IMR-90 (cell line): ENCODE measurements around the gene PPFIBP2. TPM values are rescaled to one million over a fixed set of nuclear protein-coding genes. Genes with fewer than 3 reads are reported as not detected.

Source experiments
- ATAC-seq: fragments of 200-7000 bp; cut with Tn5 transposase; 2 replicates; pipeline ENCODE4 v1.9.1; 2020; ENCODE audit warnings: low read depth, mild to moderate bottlenecking, moderate library complexity
- BruUV-seq: library from RNA; stranded (reverse); fragments of 400-500 nt; replicated peaks from 2 replicates; lab custom pipeline; 2021; lab: Mats Ljungman, UMichigan
- CTCF ChIA-PET: fragments of 300-600 bp; formaldehyde crosslinking; extraction: SDS; loops from one replicate; lab custom pipeline; 2021; ENCODE audit warnings: antibody characterized with exemption; lab: Yijun Ruan, JAX
- POLR2A ChIA-PET: fragments of 300-600 bp; sonication (Branson Sonifier 250); formaldehyde crosslinking; loops from one replicate; lab custom pipeline; 2022; ENCODE audit warnings: antibody characterized with exemption; ENCODE audit not compliant: unreplicated experiment; lab: Charles Lee
- DNase-seq: peaks from one replicate; pipeline ENCODE4 v3.0.0; 2013
- H2AFZ ChIP-seq: replicated peaks from 2 replicates; pipeline ENCODE3; 2013; ENCODE audit warnings: low read length, mild to moderate bottlenecking; ENCODE audit not compliant: poor library complexity
- H2AK5ac ChIP-seq: 2 replicates; pipeline ENCODE4 v1.6.1; 2013; ENCODE audit warnings: low read depth, low read length, inconsistent platforms
- H2AK9ac ChIP-seq: replicated peaks from 2 replicates; pipeline ENCODE3; 2013; ENCODE audit warnings: mild to moderate bottlenecking, low read depth, low read length, moderate library complexity; ENCODE audit not compliant: poor library complexity
- H2BK120ac ChIP-seq: 2 replicates; pipeline ENCODE4 v1.6.1; 2013; ENCODE audit warnings: low read depth, low read length, inconsistent platforms
- H2BK15ac ChIP-seq: 3 replicates; pipeline ENCODE4 v1.6.1; 2013; ENCODE audit warnings: low read depth, low read length, inconsistent platforms
- H2BK20ac ChIP-seq: 2 replicates; pipeline ENCODE4 v1.6.1; 2013; ENCODE audit warnings: low read depth, mild to moderate bottlenecking, inconsistent platforms, low read length, moderate library complexity
- H2BK5ac ChIP-seq: 2 replicates; pipeline ENCODE4 v1.6.1; 2013; ENCODE audit warnings: mild to moderate bottlenecking, low read depth, low read length, inconsistent platforms; ENCODE audit not compliant: poor library complexity, severe bottlenecking
- H3K14ac ChIP-seq: replicated peaks from 2 replicates; pipeline ENCODE4 v1.6.1; 2013; ENCODE audit warnings: low read depth, low read length, inconsistent platforms
- H3K18ac ChIP-seq: 2 replicates; pipeline ENCODE4 v1.6.1; 2013; ENCODE audit warnings: low read depth, low read length, control low read depth
- H3K23ac ChIP-seq: 2 replicates; pipeline ENCODE4 v1.6.1; 2013; ENCODE audit warnings: low read depth, low read length, inconsistent platforms
- H3K27ac ChIP-seq: 2 replicates; pipeline ENCODE4 v1.5.1; 2013; ENCODE audit warnings: mild to moderate bottlenecking, control low read depth, low read length; ENCODE audit not compliant: insufficient read depth
- H3K27me3 ChIP-seq: 2 replicates; pipeline ENCODE4 v1.6.1; 2013; ENCODE audit warnings: low read length; ENCODE audit not compliant: control insufficient read depth, insufficient read depth
- H3K36me3 ChIP-seq: 2 replicates; pipeline ENCODE4 v1.6.1; 2013; ENCODE audit warnings: low read length, mixed read lengths; ENCODE audit not compliant: control insufficient read depth, insufficient read depth
- H3K4ac ChIP-seq: 2 replicates; pipeline ENCODE4 v1.6.1; 2013; ENCODE audit warnings: low read depth, low read length, inconsistent platforms
- H3K4me1 ChIP-seq: 2 replicates; pipeline ENCODE4 v1.6.1; 2013; ENCODE audit warnings: low read length, mixed read lengths; ENCODE audit not compliant: control insufficient read depth, insufficient read depth
- H3K4me2 ChIP-seq: 2 replicates; pipeline ENCODE4 v1.6.1; 2013; ENCODE audit warnings: low read depth, mild to moderate bottlenecking, control low read depth, low read length, moderate library complexity
- H3K4me3 ChIP-seq: 2 replicates; pipeline ENCODE4 v1.5.1; 2013; ENCODE audit warnings: low read depth, mild to moderate bottlenecking, control low read depth, low read length, moderate library complexity; ENCODE audit not compliant: insufficient read depth
- H3K56ac ChIP-seq: 2 replicates; pipeline ENCODE4 v1.6.1; 2013; ENCODE audit warnings: low read length, inconsistent platforms; ENCODE audit not compliant: insufficient read depth; ENCODE audit errors: extremely low read depth
- H3K79me1 ChIP-seq, 2 experiments: 2 replicates each; pipeline ENCODE4 v1.6.1; 2013; ENCODE audit warnings: low read length in 2 of 2, inconsistent platforms in 1 of 2, low read depth in 1 of 2
- H3K9ac ChIP-seq: 2 replicates; pipeline ENCODE4 v1.6.1; 2013; ENCODE audit warnings: low read depth, low read length, control low read depth
- H3K9me1 ChIP-seq: 2 replicates; pipeline ENCODE4 v1.6.1; 2013; ENCODE audit warnings: low read length, inconsistent platforms; ENCODE audit not compliant: insufficient read depth
- H3K9me3 ChIP-seq: 2 replicates; pipeline ENCODE4 v1.6.1; 2013; ENCODE audit warnings: low read length; ENCODE audit not compliant: control insufficient read depth, insufficient read depth
- H4K20me1 ChIP-seq: 2 replicates; pipeline ENCODE4 v1.6.1; 2013; ENCODE audit warnings: low read length, inconsistent platforms; ENCODE audit not compliant: insufficient read depth
- H4K5ac ChIP-seq: 2 replicates; pipeline ENCODE4 v1.6.1; 2013; ENCODE audit warnings: mild to moderate bottlenecking, low read depth, low read length, control low read depth
- H4K8ac ChIP-seq, 2 experiments: 2 replicates each; pipeline ENCODE4 v1.6.1; 2013; ENCODE audit warnings: low read depth in 2 of 2, low read length in 2 of 2, control low read depth in 1 of 2, inconsistent platforms in 1 of 2
- H4K91ac ChIP-seq: 2 replicates; pipeline ENCODE4 v1.6.1; 2013; ENCODE audit warnings: low read depth, low read length, inconsistent platforms; ENCODE audit not compliant: insufficient read depth
- BHLHE40 ChIP-seq: fragments of 150-350 bp; IDR thresholded peaks from 2 replicates; pipeline ENCODE4 v1.6.1; 2016; ENCODE audit warnings: mild to moderate bottlenecking, low read depth, low read length
- CEBPB ChIP-seq: IDR thresholded peaks from 2 replicates; pipeline ENCODE4 v1.6.1; 2012; ENCODE audit warnings: low read depth, low read length, improper control_type of control experiment
- CHD1 ChIP-seq: IDR thresholded peaks from 2 replicates; pipeline ENCODE4 v1.6.1; 2012; ENCODE audit warnings: low read depth, low read length, improper control_type of control experiment
- FOS ChIP-seq: fragments of 150-350 bp; IDR thresholded peaks from 2 replicates; pipeline ENCODE4 v1.6.1; 2016; ENCODE audit warnings: low read depth, low read length
- MAFK ChIP-seq: IDR thresholded peaks from 2 replicates; pipeline ENCODE4 v1.6.1; 2012; ENCODE audit warnings: low read depth, low read length, improper control_type of control experiment
- MAZ ChIP-seq: IDR thresholded peaks from 2 replicates; pipeline ENCODE4 v1.6.1; 2012; ENCODE audit warnings: low read depth, mild to moderate bottlenecking, low read length, improper control_type of control experiment, moderate library complexity, borderline replicate concordance
- MXI1 ChIP-seq: IDR thresholded peaks from 2 replicates; pipeline ENCODE4 v1.6.1; 2012; ENCODE audit warnings: low read depth, mild to moderate bottlenecking, low read length, moderate library complexity, borderline replicate concordance
- NFE2L2 ChIP-seq: fragments of 150-350 bp; IDR thresholded peaks from 2 replicates; pipeline ENCODE4 v1.6.1; 2016; ENCODE audit warnings: low read depth, mild to moderate bottlenecking, low read length
- POLR2A ChIP-seq: IDR thresholded peaks from 2 replicates; pipeline ENCODE4 v1.6.1; 2012; ENCODE audit warnings: mild to moderate bottlenecking, low read depth, low read length
- RAD21 ChIP-seq: IDR thresholded peaks from 2 replicates; pipeline ENCODE4 v1.6.1; 2012; ENCODE audit warnings: low read length, improper control_type of control experiment
- RCOR1 ChIP-seq: IDR thresholded peaks from 2 replicates; pipeline ENCODE4 v1.6.1; 2012; ENCODE audit warnings: mild to moderate bottlenecking, low read length, improper control_type of control experiment; ENCODE audit not compliant: insufficient replicate concordance
- RFX5 ChIP-seq: IDR thresholded peaks from 2 replicates; pipeline ENCODE4 v1.8.0; 2012; ENCODE audit warnings: low read depth, mild to moderate bottlenecking, low read length, moderate library complexity
- SMC3 ChIP-seq: fragments of 150-350 bp; IDR thresholded peaks from 2 replicates; pipeline ENCODE4 v1.6.1; 2016; ENCODE audit warnings: low read depth, mild to moderate bottlenecking, antibody characterized with exemption, low read length, moderate library complexity
- WGBS, 2 experiments: methylation state at CpG; one replicate each; pipeline versions ENCODE4 v1.1.5 to v1.1.7; 2013; ENCODE audit warnings: missing lambda C conversion rate in 2 of 2; ENCODE audit not compliant: insufficient read length in 1 of 2; ENCODE audit errors: extremely low coverage in 2 of 2; 5-methylcytosine and 5-hydroxymethylcytosine counted together
- dilution Hi-C: fragments of 300-500 bp; cut with HindIII; formaldehyde crosslinking; loops from one replicate; pipeline ENCODE4 v1.14.3; 2018; ENCODE audit warnings: low sequenced_read_pairs; ENCODE audit not compliant: unreplicated experiment
- in situ Hi-C: fragments of 300-500 bp; cut with MboI; formaldehyde crosslinking; loops from 3 replicates; pipeline ENCODE4 v1.14.3; 2019; ENCODE audit warnings: low sequenced_read_pairs, inconsistent platforms, mixed read lengths
- intact Hi-C: fragments of 100-400 bp; cut with micrococcal nuclease; formaldehyde crosslinking; loops from 2 replicates; pipeline ENCODE4 v1.10.0; 2022
- polyA plus RNA-seq, 3 experiments: library from polyadenylated mRNA; depleted of rRNA; stranded (reverse); fragments of >200 nt; gene quantifications; 2 replicates each; pipeline ENCODE4 v1.2.3, GENCODE V29; 2012; ENCODE audit warnings: low replicate concordance in 1 of 3
- total RNA-seq: library from RNA; depleted of rRNA; stranded (reverse); fragments of >200 nt; gene quantifications from 2 replicates; pipeline ENCODE4 v1.2.3, GENCODE V29; 2012
- TF ChIP-seq, protein P1 (sequence below): fragments of 150-350 bp; IDR thresholded peaks from 2 replicates; pipeline ENCODE4 v1.6.1; 2017; ENCODE audit warnings: mild to moderate bottlenecking, antibody characterized with exemption, low read length, low read depth
- TF ChIP-seq, protein P2 (sequence below): fragments of 150-350 bp; IDR thresholded peaks from 2 replicates; pipeline ENCODE4 v1.6.1; 2016; ENCODE audit warnings: low read depth, mild to moderate bottlenecking, low read length, moderate library complexity, borderline replicate concordance
- TF ChIP-seq, protein P3 (sequence below): conservative IDR thresholded peaks from 2 replicates; pipeline ENCODE4 v1.5.1; 2012; ENCODE audit warnings: mild to moderate bottlenecking, low read depth, low read length, improper control_type of control experiment

PPFIBP2 gene
- total and polyA plus RNA-seq, 2 of the 4 experiments (the other 2 are of a cell fraction), result 6.0 to 11.8 TPM

DNA sequence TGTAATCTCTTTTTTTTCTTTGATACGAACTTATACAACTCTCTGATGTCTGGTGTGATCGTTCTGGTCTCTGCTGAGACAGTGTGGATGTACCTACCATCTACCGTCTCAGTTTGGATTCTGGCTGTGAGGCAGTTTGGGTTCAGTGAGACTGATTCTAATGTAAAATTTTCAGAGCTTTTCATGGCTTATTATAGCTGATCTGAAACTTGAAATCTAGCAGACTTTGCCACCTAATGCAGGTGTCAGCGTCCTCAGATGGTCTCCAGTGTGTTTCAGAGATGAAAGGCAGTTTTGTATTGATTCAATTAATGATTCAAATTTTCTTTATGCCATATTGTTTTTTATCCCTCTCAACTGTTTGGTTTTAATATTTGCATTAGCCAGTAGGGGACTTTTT, 35.9 kb downstream of the PPFIBP2 start:
- no TSS peak for BruUV-seq
- H3K9me1 ChIP-seq, result no peaks in the 10 kb centered on the region
- H2AK9ac ChIP-seq, result no peak overlapping the region
- no peak overlapping the region for H4K91ac ChIP-seq
- H3K36me3 ChIP-seq, result no peaks in the 10 kb centered on the region
- no peak overlapping the region for H3K14ac ChIP-seq
- no peaks in the 10 kb centered on the region for H3K79me1 ChIP-seq
- no peak overlapping the region for H3K27ac ChIP-seq
- H2BK120ac ChIP-seq, result no peak overlapping the region
- dilution Hi-C loops (no loop called here), in situ Hi-C loops (loop anchor here (25.0 kb wide), 2 partner anchors 338 to 438 kb away; partner anchors contain the start of gene EIF3F), intact Hi-C loops (no loop called here)
- H3K18ac ChIP-seq, result no peak overlapping the region
- H3K23ac ChIP-seq, result no peak overlapping the region
- no peak overlapping the region for H4K8ac ChIP-seq
- DNase-seq (no peak), ATAC-seq (no peak)
- TF ChIP-seq MAFK (no peak), MXI1 (no peak), FOS (no peak), NFE2L2 (no peak), MAZ (no peak), RCOR1 (no peak), POLR2A (no peak), RFX5 (no peak), SMC3 (no peak), CHD1 (no peak), RAD21 (no peak), BHLHE40 (no peak), CEBPB (no peak)
- TF ChIP-seq, protein P1, sequence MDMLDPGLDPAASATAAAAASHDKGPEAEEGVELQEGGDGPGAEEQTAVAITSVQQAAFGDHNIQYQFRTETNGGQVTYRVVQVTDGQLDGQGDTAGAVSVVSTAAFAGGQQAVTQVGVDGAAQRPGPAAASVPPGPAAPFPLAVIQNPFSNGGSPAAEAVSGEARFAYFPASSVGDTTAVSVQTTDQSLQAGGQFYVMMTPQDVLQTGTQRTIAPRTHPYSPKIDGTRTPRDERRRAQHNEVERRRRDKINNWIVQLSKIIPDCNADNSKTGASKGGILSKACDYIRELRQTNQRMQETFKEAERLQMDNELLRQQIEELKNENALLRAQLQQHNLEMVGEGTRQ, result no peak
- TF ChIP-seq, protein P2, sequence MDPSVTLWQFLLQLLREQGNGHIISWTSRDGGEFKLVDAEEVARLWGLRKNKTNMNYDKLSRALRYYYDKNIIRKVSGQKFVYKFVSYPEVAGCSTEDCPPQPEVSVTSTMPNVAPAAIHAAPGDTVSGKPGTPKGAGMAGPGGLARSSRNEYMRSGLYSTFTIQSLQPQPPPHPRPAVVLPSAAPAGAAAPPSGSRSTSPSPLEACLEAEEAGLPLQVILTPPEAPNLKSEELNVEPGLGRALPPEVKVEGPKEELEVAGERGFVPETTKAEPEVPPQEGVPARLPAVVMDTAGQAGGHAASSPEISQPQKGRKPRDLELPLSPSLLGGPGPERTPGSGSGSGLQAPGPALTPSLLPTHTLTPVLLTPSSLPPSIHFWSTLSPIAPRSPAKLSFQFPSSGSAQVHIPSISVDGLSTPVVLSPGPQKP, result no peak
- TF ChIP-seq, protein P3, sequence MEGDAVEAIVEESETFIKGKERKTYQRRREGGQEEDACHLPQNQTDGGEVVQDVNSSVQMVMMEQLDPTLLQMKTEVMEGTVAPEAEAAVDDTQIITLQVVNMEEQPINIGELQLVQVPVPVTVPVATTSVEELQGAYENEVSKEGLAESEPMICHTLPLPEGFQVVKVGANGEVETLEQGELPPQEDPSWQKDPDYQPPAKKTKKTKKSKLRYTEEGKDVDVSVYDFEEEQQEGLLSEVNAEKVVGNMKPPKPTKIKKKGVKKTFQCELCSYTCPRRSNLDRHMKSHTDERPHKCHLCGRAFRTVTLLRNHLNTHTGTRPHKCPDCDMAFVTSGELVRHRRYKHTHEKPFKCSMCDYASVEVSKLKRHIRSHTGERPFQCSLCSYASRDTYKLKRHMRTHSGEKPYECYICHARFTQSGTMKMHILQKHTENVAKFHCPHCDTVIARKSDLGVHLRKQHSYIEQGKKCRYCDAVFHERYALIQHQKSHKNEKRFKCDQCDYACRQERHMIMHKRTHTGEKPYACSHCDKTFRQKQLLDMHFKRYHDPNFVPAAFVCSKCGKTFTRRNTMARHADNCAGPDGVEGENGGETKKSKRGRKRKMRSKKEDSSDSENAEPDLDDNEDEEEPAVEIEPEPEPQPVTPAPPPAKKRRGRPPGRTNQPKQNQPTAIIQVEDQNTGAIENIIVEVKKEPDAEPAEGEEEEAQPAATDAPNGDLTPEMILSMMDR, result no peak
- no peak overlapping the region for H2AK5ac ChIP-seq
- no peaks in the 10 kb centered on the region for H4K20me1 ChIP-seq
- no peak overlapping the region for H3K9ac ChIP-seq
- H2AFZ ChIP-seq, result no peak overlapping the region
- no peak overlapping the region for H3K4me2 ChIP-seq
- no peak overlapping the region for H3K4me3 ChIP-seq
- no peak overlapping the region for H3K4ac ChIP-seq
- no peak overlapping the region for H4K5ac ChIP-seq
- H3K27me3 ChIP-seq, result peaks cover 2% of the 10 kb centered on the region; the same call in 1 of the 2 replicates
- no peak overlapping the region for H2BK5ac ChIP-seq
- peaks cover 3% of the 10 kb centered on the region for H3K4me1 ChIP-seq
- ChIA-PET CTCF (no interaction called here), POLR2A (no interaction called here)
- no peak overlapping the region for H2BK20ac ChIP-seq
- WGBS, 2 experiments, result no CpG with 5 or more reads among the region's 4 CpGs
- H2BK15ac ChIP-seq, result no peak overlapping the region
- H3K9me3 ChIP-seq, result no peaks in the 10 kb centered on the region
- H3K56ac ChIP-seq, result no peak overlapping the region
